ENCODE measurements around the gene KRT80. TPM values are rescaled to one million over a fixed set of nuclear protein-coding genes. Genes with fewer than 3 reads are reported as not detected.

The KRT80 gene
- total and polyA plus RNA-seq, 2 of the 13 experiments (the other 11 are each of a cell fraction or from before 2014, with no cell fraction given): 0.27 to 0.53 TPM

- Histone ChIP-seq H3K27me3 (ENCODE audit: control insufficient read depth in 1 of 2, insufficient read depth in 2 of 2, low read length in 2 of 2) (peaks cover 12 to 38% of the 10 kb centered on the region in 2 experiments; a peak in 3 of 5 replicates), H3K4me1 (ENCODE audit: insufficient read depth, low read length) (no peaks in the 10 kb centered on the region), H3K9me3 (ENCODE audit: low read length) (no peaks in the 10 kb centered on the region), H3K36me3 (replicated peaks in 1 of 2; ENCODE audit: control insufficient read depth in 1 of 2, insufficient read depth in 2 of 2, low read length in 2 of 2) (no peaks in the 10 kb centered on the region), H3K27ac (ENCODE audit: extremely low read length, insufficient read depth, low read length) (no peak overlapping the region), H3K4me2 (ENCODE audit: low read depth, low read length) (no peak overlapping the region), H2AFZ (ENCODE audit: low read length) (no peak overlapping the region), H4K20me1 (ENCODE audit: insufficient read depth, low read length) (0 out of 2 replicates have a peak, but pooled peaks cover 2% of the 10 kb centered on the region), H3K79me2 (ENCODE audit: insufficient read depth, low read length) (no peaks in the 10 kb centered on the region), H3K9ac (ENCODE audit: insufficient read depth, low read depth, low read length) (no peak overlapping the region), H3K4me3 (replicated peaks in 1 of 3; ENCODE audit: insufficient read depth in 1 of 3, low read depth in 2 of 3, low read length in 3 of 3) (no peak overlapping the region)
- in situ Hi-C loops (cut with HindIII; ENCODE audit: extremely low pct_ligation_motif_present, low pct_unique_long_range_greater_than_20kb) (no loop called here), intact Hi-C loops (cut with micrococcal nuclease; ENCODE audit: unreplicated experiment) (no loop called here)
- no peak for ATAC-seq
- CTCF ChIA-PET (ENCODE audit: low intra/inter-chr PET ratio, low total read pairs): no interaction called here
- WGBS (ENCODE audit: low lambda C conversion rate): 2% methylated on average over 5 of the region's 13 CpGs
- no TSS peak for BruUV-seq (replicated peaks)
- POLR2A ChIA-PET: no interaction called here
- no peak for FAIRE-seq
- no peak for DNase-seq (ENCODE audit: low spot score)
- TF ChIP-seq ZNF749 (CRISPR knock-in tag; IDR thresholded peaks at IDR 0.05; ENCODE audit: borderline replicate concordance) (no peak), TIGD3 (CRISPR knock-in tag; IDR thresholded peaks at IDR 0.05; ENCODE audit: borderline replicate concordance) (no peak), HNF4G (IDR thresholded peaks at IDR 0.05; ENCODE audit: borderline replicate concordance, low read depth, low read length) (no peak), HNF4G (CRISPR knock-in tag; IDR thresholded peaks at IDR 0.05; ENCODE audit: borderline replicate concordance, low read depth) (no peak), GTF3A (CRISPR knock-in tag; conservative IDR thresholded peaks at IDR 0.05) (no peak), MIER3 (CRISPR knock-in tag; IDR thresholded peaks at IDR 0.05; ENCODE audit: borderline replicate concordance) (no peak), ZNF3 (CRISPR knock-in tag; IDR thresholded peaks at IDR 0.05) (no peak), ZBTB14 (CRISPR knock-in tag; IDR thresholded peaks at IDR 0.05) (no peak), GFI1 (CRISPR knock-in tag; IDR thresholded peaks at IDR 0.05; ENCODE audit: borderline replicate concordance) (no peak), PBX3 (CRISPR knock-in tag; IDR thresholded peaks at IDR 0.05; ENCODE audit: borderline replicate concordance) (no peak), ZHX2 (IDR thresholded peaks at IDR 0.05; ENCODE audit: low read depth) (no peak), ZHX2 (CRISPR knock-in tag; IDR thresholded peaks at IDR 0.05; ENCODE audit: borderline replicate concordance) (no peak), ZNF709 (CRISPR knock-in tag; IDR thresholded peaks at IDR 0.05) (no peak), ZMAT3 (CRISPR knock-in tag; conservative IDR thresholded peaks at IDR 0.05) (no peak)
Observed at GRCh38 chr12:52211716-52212585, 20.1 kb upstream of the KRT80 start.
